ENCODE data around the gene GSC2.

Gene GSC2

DNA sequence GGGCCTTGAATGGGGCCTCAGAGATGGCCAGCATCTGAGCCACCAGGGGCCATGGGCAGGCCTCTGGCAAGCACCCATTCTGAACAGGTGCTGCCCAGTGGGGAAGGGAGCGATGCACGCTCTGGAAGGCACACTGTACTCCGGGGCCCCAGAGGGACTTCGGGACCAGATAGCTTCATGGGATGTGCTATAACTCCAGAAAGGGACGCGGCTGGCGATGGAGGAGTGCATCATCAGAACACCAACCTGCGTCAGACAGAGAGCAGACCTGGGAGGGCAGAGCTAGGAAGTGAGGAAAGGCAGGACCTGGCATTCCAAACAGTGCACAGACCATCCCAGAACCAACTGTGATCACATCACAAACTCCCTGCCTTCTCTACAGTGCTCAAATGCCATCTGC is 44.6 kb downstream of the GSC2 start:
- TF ChIP-seq, protein P1, sequence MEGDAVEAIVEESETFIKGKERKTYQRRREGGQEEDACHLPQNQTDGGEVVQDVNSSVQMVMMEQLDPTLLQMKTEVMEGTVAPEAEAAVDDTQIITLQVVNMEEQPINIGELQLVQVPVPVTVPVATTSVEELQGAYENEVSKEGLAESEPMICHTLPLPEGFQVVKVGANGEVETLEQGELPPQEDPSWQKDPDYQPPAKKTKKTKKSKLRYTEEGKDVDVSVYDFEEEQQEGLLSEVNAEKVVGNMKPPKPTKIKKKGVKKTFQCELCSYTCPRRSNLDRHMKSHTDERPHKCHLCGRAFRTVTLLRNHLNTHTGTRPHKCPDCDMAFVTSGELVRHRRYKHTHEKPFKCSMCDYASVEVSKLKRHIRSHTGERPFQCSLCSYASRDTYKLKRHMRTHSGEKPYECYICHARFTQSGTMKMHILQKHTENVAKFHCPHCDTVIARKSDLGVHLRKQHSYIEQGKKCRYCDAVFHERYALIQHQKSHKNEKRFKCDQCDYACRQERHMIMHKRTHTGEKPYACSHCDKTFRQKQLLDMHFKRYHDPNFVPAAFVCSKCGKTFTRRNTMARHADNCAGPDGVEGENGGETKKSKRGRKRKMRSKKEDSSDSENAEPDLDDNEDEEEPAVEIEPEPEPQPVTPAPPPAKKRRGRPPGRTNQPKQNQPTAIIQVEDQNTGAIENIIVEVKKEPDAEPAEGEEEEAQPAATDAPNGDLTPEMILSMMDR (IDR thresholded peaks at IDR 0.05; ENCODE audit: low read depth, low read length), result no peak
- no peak overlapping the region for H3K4me3 ChIP-seq (ENCODE audit: low read depth, low read length)
- in situ Hi-C loops (cut with HindIII; ENCODE audit: low sequenced_read_pairs), result no loop called here
- DNase-seq (ENCODE audit: low read depth, low spot score), result no peak

DNA sequence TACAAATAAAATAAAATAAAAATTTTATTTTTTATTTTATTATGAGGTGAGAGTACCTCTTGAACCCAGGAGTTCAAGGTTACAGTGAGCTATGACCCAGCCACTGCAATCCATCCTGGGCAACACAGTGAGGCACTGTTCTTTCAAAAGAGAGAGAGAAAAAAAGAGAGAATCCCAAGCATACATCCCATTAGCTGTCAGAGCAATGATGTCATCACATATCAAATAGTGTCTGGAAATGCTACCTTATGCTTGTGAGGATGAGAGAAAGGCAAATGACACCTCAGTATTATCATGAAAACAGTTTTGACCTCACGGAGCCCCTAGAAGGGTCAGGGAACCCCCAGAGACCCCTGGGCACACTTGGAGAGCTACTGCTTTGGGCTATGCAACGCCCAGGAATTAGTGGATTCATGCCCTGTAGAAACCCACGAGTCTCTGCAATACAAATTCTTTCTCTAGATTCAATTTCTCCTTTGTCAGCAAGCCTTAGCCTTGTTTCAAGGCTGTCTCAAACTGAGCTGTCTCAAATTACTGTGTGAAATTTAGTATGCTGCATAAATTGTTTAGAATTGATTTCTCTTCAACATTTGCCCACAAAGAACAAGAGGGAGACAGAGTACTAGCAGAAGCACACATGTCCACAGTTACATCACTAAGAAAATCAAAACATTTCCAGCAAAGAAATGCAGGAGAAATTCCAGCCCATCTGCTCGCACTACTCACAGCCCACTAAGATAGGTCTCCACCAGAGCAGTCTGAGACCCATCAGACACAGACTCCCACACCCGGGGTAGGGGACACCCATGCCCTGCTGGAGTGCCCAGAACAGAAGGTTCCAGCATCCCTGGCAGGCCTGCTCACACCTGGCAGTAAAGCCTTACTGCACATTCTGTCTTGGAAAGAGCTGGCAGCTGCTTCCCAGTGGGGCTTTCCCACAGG is 45.9 kb downstream of the GSC2 start:
- TF ChIP-seq, protein P1 (IDR thresholded peaks at IDR 0.05; ENCODE audit: low read depth, low read length), result no peak
- in situ Hi-C loops (cut with HindIII; ENCODE audit: low sequenced_read_pairs), result no loop called here
- peak; percentile 50 for DNase-seq (ENCODE audit: low read depth, low spot score)
- no peak overlapping the region for H3K4me3 ChIP-seq (ENCODE audit: low read depth, low read length)

DNA sequence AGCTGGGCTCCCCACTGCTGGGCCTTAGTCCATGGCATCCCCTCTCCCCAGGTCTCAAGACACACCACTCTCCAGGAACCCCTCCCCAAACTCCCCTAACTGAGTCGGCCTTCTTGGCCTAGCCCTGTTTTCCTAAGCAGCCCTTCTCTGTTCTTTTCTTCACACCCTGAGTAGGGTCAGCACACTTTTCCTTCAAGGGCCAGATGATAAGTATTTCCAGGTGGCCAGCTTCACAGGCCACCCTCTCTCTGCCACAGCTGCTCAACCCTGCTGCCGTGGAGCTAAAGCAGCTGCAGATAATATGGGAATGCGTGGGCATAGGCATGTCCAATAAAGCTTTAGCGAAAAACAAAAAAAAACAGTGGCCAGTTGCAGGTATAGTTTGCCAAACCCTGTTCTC is 51.9 kb downstream of the GSC2 start:
- DNase-seq (ENCODE audit: low read depth, low spot score), result no peak
- TF ChIP-seq, protein P1 (IDR thresholded peaks at IDR 0.05; ENCODE audit: low read depth, low read length), result no peak
- in situ Hi-C loops (cut with HindIII; ENCODE audit: low sequenced_read_pairs), result no loop called here
- H3K4me3 ChIP-seq (ENCODE audit: low read depth, low read length), result no peak overlapping the region

DNA sequence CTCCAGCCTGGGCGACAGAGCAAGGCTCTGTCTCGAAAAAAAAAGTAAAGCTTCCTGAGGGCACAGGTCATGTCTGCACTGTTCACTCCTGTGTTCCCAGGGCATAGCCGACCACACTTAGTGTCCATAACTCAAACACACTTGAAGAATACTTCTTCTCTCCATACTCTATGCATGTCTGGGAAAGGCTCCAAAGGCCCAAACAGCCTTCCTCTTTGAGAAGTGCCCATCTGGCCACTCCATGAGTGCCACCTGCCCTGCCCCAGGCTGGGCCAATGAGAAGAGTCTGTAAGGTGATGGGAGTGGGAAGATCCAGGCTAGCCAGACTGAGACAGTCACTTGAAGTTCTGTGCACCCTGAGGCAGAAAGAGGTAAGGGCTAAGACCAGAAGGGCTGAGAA is 52.6 kb downstream of the GSC2 start:
- no peak for DNase-seq (ENCODE audit: low read depth, low spot score)
- in situ Hi-C loops (cut with HindIII; ENCODE audit: low sequenced_read_pairs), result no loop called here

More for the DNA sequence above, 52.6 kb downstream of the GSC2 start:
- no peak overlapping the region for H3K4me3 ChIP-seq (ENCODE audit: low read depth, low read length)
- TF ChIP-seq, protein P1 (IDR thresholded peaks at IDR 0.05; ENCODE audit: low read depth, low read length), result no peak
